ENCODE data around the gene ZFP2. TPM values are rescaled to one million over a fixed set of nuclear protein-coding genes. Genes with fewer than 3 reads are reported as not detected.
A peak's percentile ranks its signal among the peaks of the same experiment; 100 is the strongest.

The ZFP2 gene
- total and polyA plus RNA-seq, 2 of the 13 experiments (the other 11 are each of a cell fraction or from before 2014, with no cell fraction given), result 0.27 to 0.42 TPM

- TF ChIP-seq FOXP4 (CRISPR knock-in tag; IDR thresholded peaks at IDR 0.05), result no peak; the same call in 1 of the 2 replicates
- no peak for TF ChIP-seq ZNF292 (CRISPR knock-in tag; IDR thresholded peaks at IDR 0.05; ENCODE audit: borderline replicate concordance, low read depth)
- TF ChIP-seq AFF4 (CRISPR knock-in tag; IDR thresholded peaks at IDR 0.05), result no peak
- peak; percentile 90 for TF ChIP-seq NR2C2 (CRISPR knock-in tag; IDR thresholded peaks at IDR 0.05; ENCODE audit: borderline replicate concordance)
- TF ChIP-seq ZNF274 (CRISPR knock-in tag; IDR thresholded peaks at IDR 0.05), result peak; percentile 77; the same call in 1 of the 2 replicates
- TF ChIP-seq MTA3 (CRISPR knock-in tag; IDR thresholded peaks at IDR 0.05), result no peak
- TF ChIP-seq JUN (CRISPR knock-in tag; IDR thresholded peaks at IDR 0.05), result no peak
- TF ChIP-seq CSRNP1 (CRISPR knock-in tag; IDR thresholded peaks at IDR 0.05), result peak; percentile 60; the same call in 1 of the 2 replicates
- no peak for TF ChIP-seq FOSL1 (CRISPR knock-in tag; IDR thresholded peaks at IDR 0.05; ENCODE audit: borderline replicate concordance)
- peak; percentile 93 for TF ChIP-seq TFE3 (CRISPR knock-in tag; IDR thresholded peaks at IDR 0.05)
- no peak for TF ChIP-seq ZBTB8A (CRISPR knock-in tag; IDR thresholded peaks at IDR 0.05; ENCODE audit: borderline replicate concordance, low read depth)
- TF ChIP-seq KMT2B (CRISPR knock-in tag; IDR thresholded peaks at IDR 0.05), result peak; percentile 83
- TF ChIP-seq GTF2F1 (IDR thresholded peaks at IDR 0.05; ENCODE audit: low read length), result no peak
- TF ChIP-seq NFATC3 (CRISPR knock-in tag; IDR thresholded peaks at IDR 0.05), result no peak
- TF ChIP-seq HNF4A (CRISPR knock-in tag; IDR thresholded peaks at IDR 0.05), result 0 out of 2 replicates have a peak, but pooled peaks have one; percentile 21
- TF ChIP-seq ZNF441 (CRISPR knock-in tag; IDR thresholded peaks at IDR 0.05; ENCODE audit: borderline replicate concordance), result peak; percentile 88
- TF ChIP-seq MED8 (CRISPR knock-in tag; IDR thresholded peaks at IDR 0.05; ENCODE audit: insufficient replicate concordance), result no peak
- no peak for TF ChIP-seq MLLT10 (CRISPR knock-in tag; IDR thresholded peaks at IDR 0.05)
- no peak for TF ChIP-seq PCBP2 (optimal IDR thresholded peaks at IDR 0.05; ENCODE audit: low read depth, low read length, poor library complexity, severe bottlenecking)
Observed at GRCh38 chr5:178859625-178860521, 35.8 kb upstream of the ZFP2 start, which contains the start of gene ZNF354B (continued).
